ENCODE results near the gene CDK15. TPM values are rescaled to one million over a fixed set of nuclear protein-coding genes. Genes with fewer than 3 reads are reported as not detected.
A peak's percentile ranks its signal among the peaks of the same experiment; 100 is the strongest.
"Not testable (repeated sequence)": the region's sequence is repeated elsewhere in the genome, so short reads cannot be mapped to it uniquely, and the experiment has no call there.

The CDK15 gene
- total RNA-seq, 1 experiment from 2014 or later, result 47.9 TPM

DNA sequence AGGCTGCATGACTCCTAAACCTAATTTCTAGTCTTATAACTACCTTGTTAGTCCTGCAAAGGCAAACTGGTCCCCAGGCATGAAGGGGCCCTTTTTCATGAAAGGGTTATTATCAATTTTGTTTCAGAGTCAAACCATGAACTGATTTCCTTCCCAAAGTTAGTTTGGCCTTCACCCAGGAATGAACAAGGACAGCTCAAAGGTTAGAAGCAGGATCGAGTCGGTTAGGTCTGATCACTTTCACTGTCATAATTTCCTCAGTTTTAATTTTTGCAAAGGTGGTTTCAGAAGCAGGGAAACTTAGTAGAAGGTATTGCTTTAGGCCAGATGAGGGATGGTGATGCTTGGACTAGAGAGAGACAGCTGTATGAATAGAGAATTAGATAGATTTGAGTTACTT, 16.9 kb upstream of the CDK15 start:
- no peak for DNase-seq (ENCODE audit: low read depth)

DNA sequence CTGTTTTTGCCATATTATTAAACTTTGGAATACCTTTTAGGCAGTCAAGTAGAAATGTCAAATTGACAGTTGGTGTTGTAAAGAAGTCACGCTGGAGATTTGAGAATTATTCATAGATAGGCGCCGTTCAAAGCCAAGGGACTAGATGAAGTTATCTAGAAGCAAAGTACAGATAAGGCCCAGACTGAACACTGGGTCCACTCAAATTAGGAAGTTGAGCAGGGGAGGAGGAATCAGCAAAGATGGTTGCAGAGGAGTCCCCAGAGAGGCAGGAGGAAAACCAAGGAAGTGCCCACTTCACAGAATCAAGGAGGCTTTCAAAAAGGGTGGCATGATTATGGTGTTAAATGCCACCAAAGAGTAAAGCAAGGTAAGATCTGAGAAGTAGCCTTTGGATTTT, 16.0 kb upstream of the CDK15 start:
- no peak for DNase-seq (ENCODE audit: low read depth)

DNA sequence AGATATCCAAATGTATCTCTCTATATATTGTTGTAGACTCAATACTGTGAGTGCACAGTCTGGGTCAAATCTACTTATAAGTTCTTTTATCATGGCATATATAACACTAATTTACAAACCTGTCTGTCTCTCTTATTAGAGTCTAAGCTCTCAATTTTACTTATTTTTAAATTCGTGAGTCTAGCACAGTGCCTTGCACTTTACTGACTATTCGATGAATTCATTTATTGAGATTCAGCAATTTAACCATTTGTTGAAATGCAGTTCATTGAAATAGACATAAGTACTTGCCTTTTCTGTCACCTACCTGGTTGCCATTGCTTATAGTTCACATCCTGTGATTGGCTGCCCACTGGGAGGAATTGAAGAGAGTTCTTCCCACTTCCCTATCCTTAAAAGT, 15.3 kb upstream of the CDK15 start:
- no peak for DNase-seq (ENCODE audit: low read depth)

DNA sequence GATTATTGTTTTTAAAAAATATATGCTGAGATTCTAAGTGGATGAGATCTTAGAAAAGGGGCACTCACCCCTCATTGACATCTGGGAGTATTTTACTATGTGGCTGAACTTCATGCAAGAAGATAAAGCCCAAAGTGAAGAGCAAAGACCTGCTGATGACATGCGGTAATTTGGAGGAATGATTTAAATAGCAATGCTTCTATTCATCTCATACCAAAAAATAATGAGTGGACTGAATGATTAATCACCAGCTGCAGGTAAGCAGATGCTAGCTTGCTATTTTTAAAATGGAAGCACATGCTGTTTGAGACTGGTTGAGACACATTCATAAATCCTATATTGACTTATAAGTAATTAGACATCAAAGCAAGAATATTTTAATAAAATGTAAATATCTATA, 12.7 kb upstream of the CDK15 start:
- DNase-seq (ENCODE audit: low read depth), result no peak

DNA sequence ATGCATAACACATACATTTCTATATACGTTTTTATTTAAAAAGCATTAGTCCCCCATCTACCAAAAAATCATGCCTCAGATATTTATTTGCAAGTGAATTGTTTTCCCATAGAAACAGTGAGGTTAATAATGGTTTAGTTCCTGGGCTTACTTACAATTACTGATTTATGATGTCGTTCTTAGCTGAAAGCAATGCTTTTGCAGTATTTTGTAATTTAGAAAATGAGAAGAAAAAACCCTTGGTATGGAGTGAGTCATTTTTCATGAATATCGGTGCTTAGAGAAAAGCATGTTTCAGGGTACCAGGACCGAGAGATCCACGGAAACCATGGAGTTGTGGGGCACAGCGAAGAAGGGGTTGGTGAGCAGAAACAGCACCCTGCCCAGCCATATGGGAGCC, 12.0 kb upstream of the CDK15 start:
- DNase-seq (ENCODE audit: low read depth), result no peak

DNA sequence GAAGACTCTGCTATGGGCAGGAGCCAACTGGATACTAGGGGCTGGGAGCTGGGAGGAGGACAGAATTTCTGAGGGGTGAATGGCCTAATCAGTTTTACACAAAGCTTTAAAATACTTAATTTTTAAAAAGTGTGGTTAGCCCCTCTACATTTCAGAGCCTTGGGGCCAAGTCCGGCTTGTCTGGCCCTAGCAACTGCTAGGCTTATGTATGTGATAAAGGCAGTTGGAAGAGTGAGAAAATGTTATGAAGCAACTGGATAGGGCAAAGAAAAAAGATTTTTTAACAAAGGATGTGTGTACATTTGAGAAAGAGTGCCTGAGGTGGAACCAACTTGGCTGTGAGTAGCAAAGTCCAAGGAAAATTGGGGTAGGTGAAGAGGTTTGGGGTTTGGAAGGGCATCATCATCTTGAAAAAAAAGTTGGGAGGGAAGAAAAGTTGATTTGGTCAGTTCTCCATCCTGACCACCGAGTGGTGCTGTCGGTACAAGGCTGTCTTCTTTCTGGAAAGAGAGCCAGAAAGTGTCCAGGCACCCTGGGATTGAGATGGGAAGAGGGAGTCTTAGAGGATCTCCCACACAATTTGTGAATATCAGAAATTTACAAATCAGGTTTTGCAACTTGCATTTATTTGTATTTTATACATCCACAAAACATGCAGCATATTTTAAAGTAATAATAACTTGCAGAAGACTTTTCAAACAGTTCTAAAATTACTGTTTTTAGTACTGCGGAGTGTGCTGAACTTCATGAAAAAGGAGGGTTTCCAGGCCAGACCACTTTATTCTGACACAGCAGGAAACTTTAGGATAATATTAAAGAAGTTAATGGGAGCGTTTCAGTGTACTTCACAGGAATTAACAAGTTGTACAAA, 10.5 kb upstream of the CDK15 start:
- DNase-seq (ENCODE audit: low read depth), result peak; percentile 69

DNA sequence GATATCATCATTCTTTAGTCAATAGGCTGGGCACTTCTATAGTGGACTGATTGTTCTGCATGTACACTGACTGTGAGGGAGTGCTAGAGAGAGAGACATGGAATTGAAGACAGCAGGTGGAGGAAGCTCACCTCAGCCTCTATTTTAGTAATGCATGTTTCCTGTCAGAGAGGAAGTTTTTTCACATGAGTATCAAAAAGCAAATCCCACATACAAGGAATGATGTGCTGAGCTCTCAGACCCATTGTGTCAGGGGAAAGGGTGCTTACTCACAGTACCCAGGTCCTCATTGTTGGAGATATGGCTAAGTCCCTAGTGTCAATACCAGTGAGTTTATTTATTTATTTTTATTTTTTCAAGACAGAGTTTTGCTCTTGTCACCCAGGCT, 9.9 kb upstream of the CDK15 start:
- peak; percentile 47 for DNase-seq (ENCODE audit: low read depth)

DNA sequence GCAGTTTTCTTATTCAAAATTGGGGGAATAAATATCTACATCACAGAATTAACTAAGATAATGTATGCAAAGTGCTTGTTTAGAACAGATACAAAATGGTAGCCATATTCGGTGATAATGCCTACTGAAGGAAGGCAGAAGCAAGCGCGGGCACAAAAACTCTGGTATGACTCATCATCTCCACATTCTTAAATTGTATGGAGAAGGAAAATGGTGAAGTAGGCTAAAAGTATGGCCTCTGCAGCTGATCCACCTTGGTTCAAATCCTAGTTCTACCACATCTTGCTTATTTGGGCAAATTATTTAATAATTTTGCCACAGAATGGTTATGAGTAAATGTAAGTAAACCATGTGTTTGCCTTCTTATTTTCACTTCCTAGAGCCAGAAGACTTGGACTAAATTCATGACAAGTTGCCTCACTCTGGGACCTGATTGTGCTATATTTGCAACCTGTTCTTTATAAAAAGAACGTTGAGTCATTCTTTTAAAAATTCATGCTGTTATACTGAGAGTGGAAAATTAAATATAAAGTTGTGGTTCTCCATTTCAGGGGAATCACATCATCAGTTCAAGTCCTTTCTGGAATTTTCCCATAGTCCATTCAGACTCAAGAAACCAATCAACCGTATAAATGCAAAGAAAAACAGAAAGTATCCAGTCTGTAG, 9.0 kb upstream of the CDK15 start:
- peak; percentile 76 for DNase-seq (ENCODE audit: low read depth)

DNA sequence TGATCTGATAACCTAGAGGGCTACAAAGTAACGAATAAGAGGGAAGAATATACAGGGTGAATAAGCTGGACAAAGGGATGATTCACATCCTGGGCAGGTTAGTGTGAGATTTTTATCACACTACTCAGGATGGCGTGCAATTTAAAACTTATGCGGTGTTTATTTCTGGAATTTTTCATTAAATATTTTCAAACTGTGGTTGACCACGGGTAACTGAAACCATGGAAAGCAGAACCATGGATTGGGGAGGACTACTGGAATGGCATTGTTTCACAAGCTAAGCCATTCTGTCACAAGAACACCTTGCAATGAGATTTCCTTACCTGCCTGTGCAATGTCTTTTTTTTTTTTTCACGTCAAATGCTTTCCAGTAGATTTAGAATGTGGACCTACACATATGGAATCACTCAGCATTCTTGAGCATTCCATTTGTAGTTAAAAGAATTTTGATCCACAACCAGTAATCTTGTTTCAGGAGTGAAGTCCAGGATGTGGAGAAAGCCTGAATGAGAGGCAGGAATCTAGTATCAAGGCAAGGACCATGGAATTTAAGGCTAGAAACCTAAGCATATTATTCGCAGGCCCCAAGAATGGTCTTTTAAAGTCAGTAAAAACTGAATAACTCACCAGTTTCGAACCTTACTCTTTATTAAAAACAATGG, 8.0 kb upstream of the CDK15 start:
- DNase-seq (ENCODE audit: low read depth), result peak; percentile 95

DNA sequence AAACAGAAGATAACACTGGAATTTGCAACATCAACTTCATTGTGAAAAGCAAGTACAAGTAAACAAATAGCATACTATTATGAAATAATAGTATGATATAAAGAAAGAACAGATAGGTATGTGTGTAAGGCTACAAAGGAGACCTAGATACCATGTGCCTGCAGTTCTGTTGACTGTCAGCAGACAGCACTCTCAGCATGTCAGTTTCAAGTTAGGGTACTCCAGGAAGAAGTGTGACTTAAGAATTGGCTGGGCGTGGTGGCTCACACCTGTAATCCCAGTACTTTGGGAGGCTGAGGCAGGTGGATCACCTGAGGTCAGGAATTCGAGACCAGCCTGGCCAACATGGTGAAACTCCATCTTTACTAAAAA, 7.4 kb upstream of the CDK15 start:
- peak; percentile 67 for DNase-seq (ENCODE audit: low read depth)

DNA sequence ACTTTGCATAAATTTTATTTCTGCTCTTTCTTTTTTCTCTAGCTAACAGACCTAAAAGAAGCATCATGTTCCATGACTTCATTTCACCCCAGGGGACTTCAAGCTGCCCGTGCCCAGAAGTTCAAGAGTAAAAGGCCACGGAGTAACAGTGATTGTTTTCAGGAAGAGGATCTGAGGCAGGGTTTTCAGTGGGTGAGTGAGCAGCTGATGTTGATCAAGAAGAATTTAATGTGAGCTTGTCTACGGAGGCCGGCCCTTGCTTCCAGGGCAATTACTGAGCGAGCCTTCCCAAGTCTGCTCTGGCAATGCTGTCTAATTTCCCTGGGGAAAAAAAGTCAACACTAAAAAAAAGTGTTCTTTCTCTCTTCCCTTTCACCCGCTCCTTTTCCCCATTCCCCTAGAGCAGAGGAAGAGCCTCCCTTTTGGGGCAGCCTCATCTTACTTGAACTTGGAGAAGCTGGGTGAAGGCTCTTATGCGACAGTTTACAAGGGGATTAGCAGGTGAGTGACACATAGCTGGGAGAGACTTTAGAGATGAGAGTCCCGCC, 1.2 kb downstream of the CDK15 start:
- peak; percentile 95 for DNase-seq (ENCODE audit: low read depth)

DNA sequence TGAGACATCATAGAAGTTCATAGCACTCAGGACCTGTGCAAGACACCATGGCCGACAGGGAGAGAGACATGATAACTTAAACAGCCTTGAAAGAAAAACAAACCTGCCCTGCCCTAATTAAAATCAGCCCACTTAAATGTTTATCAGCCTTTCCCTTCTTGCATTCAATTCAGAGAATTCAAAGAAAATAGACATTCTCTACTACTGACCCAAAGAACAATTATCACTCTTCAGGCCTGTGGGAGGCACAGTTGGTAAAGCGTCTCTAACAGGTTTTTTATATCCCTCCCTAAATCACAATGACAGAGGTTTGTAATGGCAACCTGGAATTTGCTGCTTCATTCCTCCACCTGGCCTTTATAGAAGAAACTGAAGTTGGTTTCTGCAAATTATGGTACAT, 1.7 kb downstream of the CDK15 start:
- DNase-seq (ENCODE audit: low read depth), result no peak

DNA sequence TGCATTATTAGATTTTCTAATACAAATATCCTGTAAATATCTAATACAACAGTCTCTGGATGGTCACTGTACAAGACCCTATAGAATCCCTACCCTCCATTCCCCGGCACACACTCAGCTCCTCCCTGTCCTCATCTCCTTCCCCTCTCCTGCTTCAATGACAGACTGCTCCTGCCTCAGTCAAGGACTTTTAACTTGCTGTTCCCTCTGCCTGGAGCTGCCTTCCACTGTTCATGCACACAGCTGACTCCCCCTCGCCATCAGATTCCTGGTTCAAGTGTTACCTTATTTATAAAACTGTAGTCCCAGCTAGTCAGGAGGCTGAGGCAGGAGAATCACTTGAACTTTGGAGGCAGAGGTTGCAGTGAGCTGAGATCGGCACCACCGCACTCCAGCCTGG, 3.3 kb downstream of the CDK15 start:
- no peak for DNase-seq (ENCODE audit: low read depth)

DNA sequence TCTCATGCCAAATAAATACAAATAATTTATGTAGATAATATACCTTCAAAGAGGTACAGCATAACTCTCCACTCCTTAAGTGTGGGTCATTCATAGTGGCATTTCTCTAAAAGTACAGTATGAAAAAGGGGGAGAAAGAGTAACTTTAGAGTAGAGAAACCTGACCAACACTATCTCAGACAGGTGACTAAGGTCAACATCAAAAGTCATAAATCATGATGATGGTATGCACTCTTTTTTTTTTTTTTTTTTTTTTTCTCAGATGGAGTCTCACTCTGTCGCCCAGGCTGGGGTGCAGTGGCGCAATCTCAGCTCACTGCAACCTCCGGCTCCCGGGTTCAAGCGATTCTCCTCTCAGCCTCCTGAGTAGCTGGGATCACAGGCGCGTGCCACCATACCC, 4.3 kb downstream of the CDK15 start:
- not testable (repeated sequence) for DNase-seq (ENCODE audit: low read depth)

DNA sequence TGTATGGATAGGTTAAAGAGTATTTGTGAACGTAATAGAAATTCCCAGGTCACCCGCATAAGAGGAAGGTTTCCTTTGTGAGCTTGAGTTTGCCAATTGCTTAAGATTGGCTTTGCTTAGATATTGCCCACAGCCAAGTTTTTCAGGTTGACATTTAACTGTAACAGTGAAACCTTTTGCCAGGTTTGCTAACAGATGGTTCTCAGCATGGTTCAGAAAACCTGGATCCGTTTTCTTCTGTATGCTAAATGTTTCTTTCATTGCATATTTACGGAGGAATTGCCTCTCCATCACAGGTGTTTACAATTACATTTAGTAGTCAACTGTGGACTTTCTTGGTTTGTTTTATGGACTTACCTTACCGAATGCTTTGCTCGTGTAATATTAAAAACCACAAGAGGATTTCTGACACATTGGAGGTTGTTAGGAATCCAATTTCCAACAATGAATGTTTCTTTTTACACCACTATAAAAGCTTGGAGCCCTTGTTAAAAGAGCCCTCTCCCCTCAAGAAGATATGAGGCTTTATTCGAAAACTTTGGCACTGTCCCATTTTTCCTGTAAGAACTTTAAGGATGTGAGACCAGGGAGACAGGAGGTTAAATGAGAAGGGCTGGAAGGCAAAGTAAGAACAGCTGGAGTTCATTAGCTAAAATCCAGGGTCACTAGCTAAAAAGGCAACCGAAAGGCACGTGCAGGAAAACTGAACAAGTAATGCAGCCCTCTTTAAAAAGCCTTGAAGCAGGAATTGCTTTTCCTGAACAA, 7.8 kb downstream of the CDK15 start:
- no peak for DNase-seq (ENCODE audit: low read depth)

DNA sequence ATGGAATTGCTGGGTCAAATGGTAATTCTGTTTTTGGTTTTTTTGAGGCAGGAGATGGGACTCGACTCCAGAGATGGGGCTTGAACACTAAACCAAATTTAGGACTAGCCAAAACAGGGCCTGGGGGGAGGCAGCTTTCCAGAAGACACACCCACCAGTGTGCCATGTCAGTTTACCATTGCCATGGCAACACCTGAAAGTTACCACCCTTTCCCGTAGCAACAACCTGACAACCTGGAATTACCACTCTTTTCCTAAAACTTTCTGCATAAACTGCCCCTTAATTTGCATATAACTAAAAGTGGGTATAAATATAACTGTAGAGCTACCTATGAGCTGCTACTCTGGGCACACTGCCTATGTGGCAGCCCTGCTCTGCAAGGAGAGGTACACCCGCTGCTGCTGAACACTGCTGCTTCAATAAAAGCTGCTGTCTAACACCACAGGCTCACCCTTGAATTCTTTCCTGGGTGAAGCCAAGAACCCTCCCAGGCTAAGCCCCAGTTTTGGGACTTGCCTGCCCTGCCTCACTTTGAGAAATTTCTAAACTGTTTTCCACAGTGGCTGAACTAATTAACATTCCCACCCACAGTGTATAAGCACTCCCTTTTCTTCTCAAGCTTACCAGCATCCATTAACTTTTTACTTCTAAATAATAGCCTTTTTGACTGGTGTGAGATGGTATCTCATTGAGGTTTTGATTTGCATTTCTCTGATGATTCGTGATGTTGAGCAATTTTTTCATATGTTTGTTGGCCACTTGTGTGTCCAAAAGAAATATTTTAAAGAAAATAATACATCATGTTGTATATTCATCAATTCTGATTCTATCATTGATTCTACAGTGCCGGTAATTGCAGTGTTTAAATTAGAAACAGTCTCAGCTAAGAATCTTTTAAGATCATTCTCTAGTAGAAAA, 10.6 kb downstream of the CDK15 start:
- no peak for DNase-seq (ENCODE audit: low read depth)

DNA sequence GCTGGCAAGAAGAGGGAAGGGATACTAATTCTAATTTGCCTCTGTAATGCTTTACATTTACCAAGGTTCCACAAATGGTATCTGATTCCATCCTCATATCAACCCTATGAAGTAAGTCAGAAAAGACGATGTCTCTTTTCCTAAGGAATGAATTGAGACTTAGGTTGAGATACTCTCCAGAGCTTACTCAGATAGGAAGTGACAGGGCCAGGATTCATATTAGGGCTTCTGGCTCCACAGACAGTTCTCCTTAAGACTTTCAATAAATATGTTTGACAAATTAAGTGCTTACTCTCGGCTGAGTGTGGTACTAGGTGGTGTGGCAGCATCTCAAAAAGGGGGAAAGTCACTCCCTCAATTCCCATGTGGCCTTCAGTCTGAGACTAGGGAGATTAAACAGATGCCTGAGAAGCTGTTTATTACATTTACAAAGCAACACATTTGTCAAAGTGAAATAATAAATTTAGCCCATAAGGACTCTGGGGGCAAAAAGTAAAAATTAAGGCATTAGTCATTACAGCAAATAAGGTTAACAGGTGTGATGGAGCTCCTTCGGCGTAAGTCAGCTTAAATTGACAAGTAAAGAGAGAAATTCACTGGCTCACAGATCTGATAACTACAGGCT, 14.2 kb downstream of the CDK15 start:
- DNase-seq (ENCODE audit: low read depth), result no peak

DNA sequence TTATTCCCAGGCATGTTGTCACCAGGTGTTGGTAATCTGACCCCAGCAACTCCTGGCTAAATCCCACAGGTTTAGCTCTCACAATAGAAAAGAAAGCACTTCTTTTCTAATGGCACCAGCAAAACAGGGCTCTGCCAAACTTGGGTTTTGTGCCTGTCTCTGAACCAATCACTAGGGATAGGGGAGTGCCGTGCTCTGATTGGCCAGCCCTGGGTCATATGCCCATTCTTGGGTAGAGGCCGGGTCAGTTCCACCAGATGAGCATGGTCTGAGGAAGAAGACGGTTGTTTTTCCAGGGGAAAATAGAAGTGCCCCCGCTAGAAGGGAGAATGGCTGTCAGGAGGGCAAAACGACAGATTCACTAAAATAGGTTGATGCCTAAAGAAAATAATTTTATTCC, 14.7 kb downstream of the CDK15 start:
- no peak for DNase-seq (ENCODE audit: low read depth)

DNA sequence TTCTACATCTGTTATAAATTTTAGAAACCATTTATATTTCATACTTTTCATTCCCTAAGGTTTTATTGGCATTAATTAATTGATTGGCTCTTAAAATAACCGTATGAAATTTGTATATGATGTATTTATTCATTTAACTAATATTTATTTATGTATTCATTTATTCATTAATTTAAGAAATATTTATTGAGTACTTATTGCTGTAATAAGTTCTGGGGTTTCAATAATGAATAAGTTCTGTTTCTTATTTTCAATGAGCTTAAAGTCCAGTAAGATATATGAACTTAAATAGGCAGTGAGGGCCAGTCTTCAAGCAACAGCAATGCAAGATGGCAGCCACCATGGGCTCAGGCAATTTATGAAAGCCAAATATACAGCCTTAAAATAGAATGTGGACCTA, 17.9 kb downstream of the CDK15 start:
- DNase-seq (ENCODE audit: low read depth), result no peak

DNA sequence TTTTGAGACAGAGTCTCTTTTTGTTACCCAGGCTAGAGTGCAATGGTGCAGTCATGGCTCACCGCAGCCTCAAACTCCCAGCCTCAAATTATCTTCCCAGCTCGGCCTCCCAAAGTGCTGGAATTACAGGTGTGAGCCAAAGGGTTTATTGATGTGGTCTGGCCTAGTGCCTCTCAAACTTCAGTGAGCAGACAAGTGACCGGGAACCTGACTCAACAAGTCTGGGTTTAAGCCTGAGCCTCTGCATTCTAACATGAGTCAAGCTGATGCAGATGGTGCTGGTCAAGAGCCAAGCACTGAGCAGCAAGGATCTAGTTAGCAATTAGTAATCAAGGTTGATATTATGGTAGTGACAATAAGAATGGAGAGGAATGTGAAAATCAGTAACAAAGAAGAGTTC, 21.3 kb downstream of the CDK15 start:
- peak; percentile 40 for DNase-seq (ENCODE audit: low read depth)
